ENCODE results near the gene CRISP2. TPM values are rescaled to one million over a fixed set of nuclear protein-coding genes. Genes with fewer than 3 reads are reported as not detected.

Gene CRISP2
- total and polyA plus RNA-seq, 2 donors (not counting 3 experiments of a cell fraction or from before 2014, with no cell fraction given), result not detected

GRCh38 chr6:49647476-49647875 is 65.9 kb downstream of the CRISP2 start:
- H3K27ac ChIP-seq (ENCODE audit: insufficient read depth, low read depth, low read length), result no peak overlapping the region
- dilution Hi-C loops (cut with MboI; ENCODE audit: extremely low pct_ligation_motif_present, low sequenced_read_pairs), result no loop called here
- H3K9me1 ChIP-seq (replicated peaks; ENCODE audit: control insufficient read depth, extremely low read depth, insufficient read depth, low read length), result no peaks in the 10 kb centered on the region
- no peak for TF ChIP-seq EZH2 (IDR thresholded peaks at IDR 0.05; ENCODE audit: borderline replicate concordance, low read depth, low read length, severe bottlenecking)
- no peak for TF ChIP-seq FOS (IDR thresholded peaks at IDR 0.05; ENCODE audit: borderline replicate concordance, insufficient read depth, low read length)
- TF ChIP-seq JUN (IDR thresholded peaks at IDR 0.05; ENCODE audit: borderline replicate concordance, insufficient read depth, insufficient read length, low read depth), result no peak
- no peak for TF ChIP-seq MAX (IDR thresholded peaks at IDR 0.05; ENCODE audit: insufficient read depth, insufficient read length)
- TF ChIP-seq MYC (IDR thresholded peaks at IDR 0.05; ENCODE audit: low read depth, low read length), result no peak
- TF ChIP-seq POLR2AphosphoS5 (IDR thresholded peaks at IDR 0.05; ENCODE audit: insufficient read depth, low read depth, low read length), result no peak
- no peak for TF ChIP-seq GATA2 (IDR thresholded peaks at IDR 0.05; ENCODE audit: insufficient read depth, insufficient read length, low read depth, low read length)
- no peak for TF ChIP-seq POLR2A (IDR thresholded peaks at IDR 0.05; ENCODE audit: low read depth, low read length)
- no peak for TF ChIP-seq CTCF (IDR thresholded peaks at IDR 0.05; ENCODE audit: extremely low read depth in 1 of 2, insufficient read depth in 1 of 2, low read depth in 1 of 2, low read length in 2 of 2)
- peaks cover 0 to 2% of the 10 kb centered on the region in 2 experiments for H3K27me3 ChIP-seq (ENCODE audit: control insufficient read depth in 2 of 2, insufficient read depth in 2 of 2, low read length in 2 of 2)
- ChIA-PET POLR2A (no interaction called here), CTCF (no interaction called here)
- FAIRE-seq (no peak), DNase-seq (ENCODE audit: low read depth, low spot score) (no peak)
- H3K9me3 ChIP-seq (replicated peaks; ENCODE audit: control insufficient read depth, insufficient read depth, low read length), result no peaks in the 10 kb centered on the region
- H3K9ac ChIP-seq (replicated peaks; ENCODE audit: extremely low read depth, insufficient read depth, low read length), result no peak overlapping the region
- H3K36me3 ChIP-seq (ENCODE audit: control insufficient read depth in 2 of 2, extremely low read depth in 1 of 2, insufficient read depth in 2 of 2, low read length in 2 of 2), result no peaks in the 10 kb centered on the region
- no peaks in the 10 kb centered on the region for H4K20me1 ChIP-seq (replicated peaks; ENCODE audit: control insufficient read depth, extremely low read depth, insufficient read depth, low read length)
- no peak overlapping the region for H3K4me3 ChIP-seq (replicated peaks in 1 of 3; ENCODE audit: insufficient read depth in 1 of 3, low read depth in 1 of 3, low read length in 3 of 3)
- H3K4me1 ChIP-seq (ENCODE audit: control insufficient read depth, extremely low read depth, insufficient read depth, low read length), result no peaks in the 10 kb centered on the region
- H2AFZ ChIP-seq (ENCODE audit: low read depth, low read length), result no peak overlapping the region
- H3K4me2 ChIP-seq (ENCODE audit: insufficient read depth, low read length), result no peak overlapping the region
- BruUV-seq (replicated peaks), result no TSS peak
- intact Hi-C loops (cut with micrococcal nuclease), result no loop called here
- H3K79me2 ChIP-seq (ENCODE audit: control insufficient read depth, insufficient read depth, low read length), result no peaks in the 10 kb centered on the region
